GM21526 (cell line): Measurements from ENCODE around the gene ABHD2.
"Not testable (repeated sequence)": the region's sequence is repeated elsewhere in the genome, so short reads cannot be mapped to it uniquely, and the experiment has no call there.

Experiments
- ATAC-seq: cut with Tn5 transposase; IDR thresholded peaks from one replicate; pipeline ENCODE4 v1.9.1; 2021; ENCODE audit warnings: moderate library complexity; ENCODE audit not compliant: unreplicated experiment, low FRiP score

ABHD2 gene

GRCh38 chr15:89136818-89137772 lies 48.8 kb downstream of the ABHD2 start:
- no peak for ATAC-seq

- ATAC-seq: no peak
These were observed 49.7 kb downstream of the ABHD2 start for GRCh38 chr15:89137926-89138325.

- ATAC-seq: no peak
These were observed 50.9 kb downstream of the ABHD2 start for GRCh38 chr15:89138999-89139612.

- no peak for ATAC-seq
These were observed 51.6 kb downstream of the ABHD2 start for GRCh38 chr15:89139613-89140499.

- ATAC-seq: no peak
These were observed 52.3 kb downstream of the ABHD2 start for GRCh38 chr15:89140595-89140994.

GRCh38 chr15:89141159-89141558 lies 52.9 kb downstream of the ABHD2 start:
- ATAC-seq: not testable (repeated sequence)

GRCh38 chr15:89141885-89142284 lies 53.6 kb downstream of the ABHD2 start:
- ATAC-seq: no peak

- ATAC-seq: no peak
These were observed 54.2 kb downstream of the ABHD2 start for GRCh38 chr15:89142423-89142822.

- no peak for ATAC-seq
These were observed 55.4 kb downstream of the ABHD2 start for GRCh38 chr15:89143503-89144162.

- no peak for ATAC-seq
These were observed 56.2 kb downstream of the ABHD2 start for GRCh38 chr15:89144491-89144890.

- ATAC-seq: no peak
These were observed 58.1 kb downstream of the ABHD2 start for GRCh38 chr15:89146366-89146765.

GRCh38 chr15:89148126-89148525 lies 59.9 kb downstream of the ABHD2 start:
- ATAC-seq: no peak

GRCh38 chr15:89149501-89150101 lies 61.3 kb downstream of the ABHD2 start:
- ATAC-seq: no peak

- ATAC-seq: no peak
These were observed 62.0 kb downstream of the ABHD2 start for GRCh38 chr15:89150287-89150686.

GRCh38 chr15:89150762-89151664 lies 62.8 kb downstream of the ABHD2 start:
- no peak for ATAC-seq

GRCh38 chr15:89155122-89155521 lies 66.9 kb downstream of the ABHD2 start:
- ATAC-seq: no peak

- no peak for ATAC-seq
These were observed 67.4 kb downstream of the ABHD2 start for GRCh38 chr15:89155656-89156055.

GRCh38 chr15:89157061-89157460 lies 68.8 kb downstream of the ABHD2 start:
- no peak for ATAC-seq
